22Rv1 (cell line): ENCODE measurements around the gene NR1I3.

Experiments used
- ZFX ChIP-seq: fragments of 450-650 bp; IDR thresholded peaks from 2 replicates; pipeline ENCODE4 v1.6.1; 2017; ENCODE audit warnings: antibody characterized with exemption, borderline replicate concordance
- TF ChIP-seq, protein P1 (sequence below): fragments of 450-650 bp; IDR thresholded peaks from 2 replicates; pipeline ENCODE4 v1.5.1; 2017; ENCODE audit warnings: mild to moderate bottlenecking

GRCh38 chr1:161273402-161273801, 35.4 kb upstream of the NR1I3 start:
- TF ChIP-seq, protein P1, sequence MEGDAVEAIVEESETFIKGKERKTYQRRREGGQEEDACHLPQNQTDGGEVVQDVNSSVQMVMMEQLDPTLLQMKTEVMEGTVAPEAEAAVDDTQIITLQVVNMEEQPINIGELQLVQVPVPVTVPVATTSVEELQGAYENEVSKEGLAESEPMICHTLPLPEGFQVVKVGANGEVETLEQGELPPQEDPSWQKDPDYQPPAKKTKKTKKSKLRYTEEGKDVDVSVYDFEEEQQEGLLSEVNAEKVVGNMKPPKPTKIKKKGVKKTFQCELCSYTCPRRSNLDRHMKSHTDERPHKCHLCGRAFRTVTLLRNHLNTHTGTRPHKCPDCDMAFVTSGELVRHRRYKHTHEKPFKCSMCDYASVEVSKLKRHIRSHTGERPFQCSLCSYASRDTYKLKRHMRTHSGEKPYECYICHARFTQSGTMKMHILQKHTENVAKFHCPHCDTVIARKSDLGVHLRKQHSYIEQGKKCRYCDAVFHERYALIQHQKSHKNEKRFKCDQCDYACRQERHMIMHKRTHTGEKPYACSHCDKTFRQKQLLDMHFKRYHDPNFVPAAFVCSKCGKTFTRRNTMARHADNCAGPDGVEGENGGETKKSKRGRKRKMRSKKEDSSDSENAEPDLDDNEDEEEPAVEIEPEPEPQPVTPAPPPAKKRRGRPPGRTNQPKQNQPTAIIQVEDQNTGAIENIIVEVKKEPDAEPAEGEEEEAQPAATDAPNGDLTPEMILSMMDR, result no peak
- TF ChIP-seq ZFX, result no peak
